SH-SY5Y (cell line): Measurements from ENCODE around the gene TBL1X.

Source experiments
- GATA2 ChIP-seq: IDR thresholded peaks from 2 replicates; pipeline ENCODE4 v1.6.1; 2011; ENCODE audit warnings: mild to moderate bottlenecking, low read depth, low read length
- GATA3 ChIP-seq: IDR thresholded peaks from 2 replicates; pipeline ENCODE4 v1.6.1; 2011; ENCODE audit warnings: low read depth, mild to moderate bottlenecking, low read length, moderate library complexity

DNA sequence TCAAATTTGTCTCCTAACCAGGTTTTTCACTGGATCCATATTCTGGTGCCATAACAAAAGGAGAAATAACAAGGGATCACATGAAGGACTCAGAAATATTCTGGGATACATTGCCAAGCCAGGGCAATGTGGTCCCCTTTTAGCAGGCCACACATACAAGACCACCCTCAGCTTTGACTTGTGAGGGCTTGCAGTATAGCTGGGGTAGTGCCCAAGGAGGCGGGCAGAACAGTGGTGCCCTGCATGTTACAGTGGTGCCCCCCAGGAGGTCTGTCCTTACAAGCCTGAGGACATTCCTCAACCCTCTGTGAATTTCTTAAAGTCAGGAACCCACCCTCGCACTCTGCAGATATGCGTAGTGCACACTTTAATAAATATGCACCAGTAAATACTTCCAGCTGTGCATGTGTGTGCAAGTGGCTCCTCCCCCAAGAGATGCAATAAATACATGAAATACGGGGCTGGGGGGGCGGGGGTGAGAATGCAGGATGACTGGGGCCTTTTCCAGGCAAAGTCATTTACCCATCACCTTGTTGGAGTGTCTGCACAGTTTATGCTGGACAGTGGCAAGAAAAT is 34.4 kb upstream of the TBL1X start:
- TF ChIP-seq GATA2 (no peak), GATA3 (no peak)
